NCI-H2227 (cell line): ENCODE results near the gene GRIN3B.

Experiments used
- DNase-seq: peaks from one replicate; lab custom pipeline; 2025; ENCODE audit not compliant: unreplicated experiment; lab: John Stamatoyannopoulos, UW

The GRIN3B gene

GRCh38 chr19:1006711-1007398 is 6.6 kb downstream of the GRIN3B start:
- DNase-seq: no peak

GRCh38 chr19:1007399-1008251 is 7.4 kb downstream of the GRIN3B start:
- DNase-seq: no peak

GRCh38 chr19:1008268-1009040 is 8.2 kb downstream of the GRIN3B start:
- DNase-seq: no peak

GRCh38 chr19:1009041-1009980 is 9.1 kb downstream of the GRIN3B start:
- DNase-seq: no peak

GRCh38 chr19:1009981-1010538 is 9.8 kb downstream of the GRIN3B start:
- DNase-seq: no peak

GRCh38 chr19:1010586-1011510 is 10.6 kb downstream of the GRIN3B start:
- DNase-seq: no peak

GRCh38 chr19:1011831-1012333 is 11.7 kb downstream of the GRIN3B start:
- DNase-seq: no peak

GRCh38 chr19:1012334-1012733 is 12.1 kb downstream of the GRIN3B start:
- no peak for DNase-seq

GRCh38 chr19:1013218-1013617 is 13.0 kb downstream of the GRIN3B start:
- no peak for DNase-seq

GRCh38 chr19:1014161-1015060 is 14.2 kb downstream of the GRIN3B start:
- no peak for DNase-seq

- no peak for DNase-seq
Observed at GRCh38 chr19:1015061-1015781, 15.0 kb downstream of the GRIN3B start.

GRCh38 chr19:1015782-1016646 is 15.8 kb downstream of the GRIN3B start:
- DNase-seq: no peak

- no peak for DNase-seq
Observed at GRCh38 chr19:1016647-1017114, 16.5 kb downstream of the GRIN3B start.

GRCh38 chr19:1017115-1017905 is 17.1 kb downstream of the GRIN3B start:
- DNase-seq: no peak

GRCh38 chr19:1017906-1018305 is 17.7 kb downstream of the GRIN3B start:
- DNase-seq: no peak
